H4 (cell line): Measurements from ENCODE around the gene COG4. TPM values are rescaled to one million over a fixed set of nuclear protein-coding genes. Genes with fewer than 3 reads are reported as not detected.
"Not testable (repeated sequence)": the region's sequence is repeated elsewhere in the genome, so short reads cannot be mapped to it uniquely, and the experiment has no call there.

Source experiments
- DNase-seq: peaks from one replicate; pipeline ENCODE4 v3.0.0-alpha.2; 2015; ENCODE audit warnings: low spot score
- total RNA-seq: library from RNA; depleted of rRNA; stranded (reverse); fragments of >200 nt; shearing (Covaris generic); gene quantifications from 2 replicates; pipeline ENCODE4 v1.2.3, GENCODE V29; 2014

The COG4 gene
- total RNA-seq, 1 experiment from 2014 or later: 59.6 TPM

DNA sequence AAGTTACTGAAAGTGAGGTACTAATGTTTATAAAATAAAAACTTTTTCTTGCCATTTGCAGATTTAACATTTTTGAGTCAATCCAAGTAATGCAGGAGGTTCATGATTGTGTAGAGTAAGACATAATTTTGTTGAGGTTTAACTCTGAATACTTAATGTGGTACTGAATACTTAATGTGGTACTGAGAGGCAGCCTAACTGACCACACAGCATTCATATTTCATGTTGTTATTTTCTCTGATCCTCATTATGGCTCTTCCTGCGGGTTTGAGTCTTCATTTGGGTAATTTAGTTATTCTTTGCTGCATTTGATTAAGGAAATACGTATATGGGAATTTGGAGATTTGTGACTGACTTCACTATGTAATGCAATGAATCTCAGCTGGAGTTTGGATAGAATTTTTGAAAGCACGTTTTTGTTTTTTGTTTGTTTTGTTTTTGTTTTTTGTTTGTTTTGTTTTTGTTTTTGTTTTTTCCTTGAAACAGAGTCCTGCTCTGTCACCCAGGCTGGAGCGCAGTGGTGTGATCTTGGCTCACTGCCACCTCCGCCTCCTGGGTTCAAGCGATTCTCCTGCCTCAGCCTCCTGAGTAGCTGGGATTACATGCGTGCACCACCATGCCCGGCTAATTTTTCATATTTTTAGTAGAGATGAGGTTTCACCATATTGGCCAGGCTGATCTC lies 4.1 kb upstream of the COG4 start:
- no peak for DNase-seq

DNA sequence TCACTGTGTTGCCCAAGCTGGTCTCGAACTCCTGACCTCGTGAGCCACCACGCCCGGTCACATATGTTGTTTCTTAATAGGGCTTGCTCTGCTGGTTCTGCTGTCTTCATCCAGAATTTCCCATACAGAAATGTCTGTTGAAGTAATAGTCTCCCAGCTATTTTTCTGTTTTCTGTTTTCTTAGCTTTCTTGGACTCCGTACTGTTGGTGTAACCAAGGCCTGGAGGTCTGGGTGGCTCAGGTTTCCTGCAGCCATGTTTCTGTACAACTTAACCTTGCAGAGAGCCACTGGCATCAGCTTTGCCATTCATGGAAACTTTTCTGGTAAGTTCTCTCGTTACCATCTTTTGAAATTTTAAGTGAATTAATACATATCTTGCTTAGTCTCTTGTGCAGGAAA lies 3.0 kb upstream of the COG4 start:
- no peak for DNase-seq

- not testable (repeated sequence) for DNase-seq
Measured at GRCh38 chr16:70524399-70524825, 1.1 kb upstream of the COG4 start.

- DNase-seq: peak; percentile 39
Measured at GRCh38 chr16:70523743-70524398, 517 bp upstream of the COG4 start, which contains the start of gene SF3B3. Gene SF3B3 (plus strand): TSS chr16:70523816. CDS start chr16:70526657, 2,841 bp downstream.

DNA sequence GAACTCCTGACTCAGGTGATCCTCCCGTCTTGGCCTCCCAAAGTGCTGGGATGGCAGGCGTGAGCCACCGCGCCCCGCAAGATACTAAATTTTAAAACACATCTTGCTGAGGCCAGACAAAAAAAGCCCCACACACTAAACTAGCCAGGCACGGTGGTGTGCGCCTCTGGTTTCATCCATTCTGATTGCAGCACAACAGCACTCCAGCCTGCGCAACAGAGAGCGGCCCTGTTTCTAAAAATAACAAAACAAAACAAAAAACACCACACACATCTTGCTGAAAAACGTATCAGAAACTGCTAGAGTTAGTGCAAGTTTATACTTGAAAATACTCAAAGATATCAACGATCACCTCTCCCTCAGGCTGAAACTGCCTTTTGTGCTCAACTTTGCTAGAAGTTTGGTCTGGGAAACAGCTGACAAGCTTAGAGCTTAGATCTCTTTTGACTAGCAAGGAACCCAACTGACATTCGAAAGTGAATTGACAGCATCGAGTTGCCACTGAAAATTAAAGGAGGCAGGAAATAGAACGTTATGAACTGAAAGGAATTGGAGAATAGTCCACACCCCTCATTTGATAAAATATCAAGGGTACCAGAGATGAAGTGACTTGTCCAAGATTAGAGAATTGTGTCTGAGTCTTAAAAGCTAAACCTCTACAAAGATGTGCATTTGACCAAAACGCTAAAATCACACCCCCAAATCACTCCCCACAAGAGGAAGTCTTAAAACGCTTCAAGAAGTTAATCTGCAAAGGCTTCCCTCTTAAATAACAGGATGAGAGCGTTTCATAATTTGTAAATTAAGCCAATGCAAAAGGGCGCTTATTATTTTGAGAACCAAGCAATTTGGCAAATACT lies 908 bp downstream of the COG4 start:
- DNase-seq: no peak

- DNase-seq: no peak
Measured at GRCh38 chr16:70520612-70521297, 2.6 kb downstream of the COG4 start.

- no peak for DNase-seq
Measured at GRCh38 chr16:70512456-70512855, 10.9 kb downstream of the COG4 start.

DNA sequence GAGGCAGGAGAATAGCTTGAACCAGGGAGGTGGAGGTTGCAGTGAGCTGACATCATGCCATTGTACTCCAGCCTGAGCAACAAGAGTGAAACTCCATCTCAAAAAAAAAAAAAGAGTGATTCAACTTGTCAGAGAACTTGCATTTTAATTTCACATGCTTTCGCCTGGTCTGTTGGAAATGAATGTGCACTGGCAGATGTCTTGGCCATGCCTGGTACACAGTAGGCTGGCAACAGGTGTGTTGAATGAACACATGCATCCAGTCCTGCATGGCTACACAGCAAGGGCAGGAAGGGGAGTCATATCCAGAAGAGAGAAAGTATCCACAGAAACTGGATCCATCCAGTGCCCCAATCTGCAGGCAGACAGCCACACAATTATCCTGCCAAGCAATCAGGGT lies 11.5 kb downstream of the COG4 start:
- no peak for DNase-seq

DNA sequence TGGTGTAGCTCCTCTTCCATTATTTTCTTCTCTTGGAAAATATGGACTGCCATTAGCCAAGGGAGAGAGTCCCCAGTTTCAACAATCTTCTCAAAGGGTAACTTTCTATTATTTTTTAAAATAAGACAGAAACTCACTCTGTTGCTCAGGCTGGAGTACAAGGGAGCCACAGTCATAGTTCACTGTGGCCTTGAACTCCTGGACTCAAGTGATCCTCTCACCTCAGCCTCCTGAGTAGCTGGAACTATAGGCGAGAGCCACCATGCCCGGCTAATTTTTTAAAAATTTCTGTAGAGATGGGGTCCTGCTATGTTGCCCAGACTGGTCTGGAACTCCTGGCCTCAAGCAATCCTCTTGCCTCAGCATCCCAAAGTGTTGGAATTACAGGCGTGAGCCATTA lies 13.1 kb downstream of the COG4 start:
- DNase-seq: no peak

DNA sequence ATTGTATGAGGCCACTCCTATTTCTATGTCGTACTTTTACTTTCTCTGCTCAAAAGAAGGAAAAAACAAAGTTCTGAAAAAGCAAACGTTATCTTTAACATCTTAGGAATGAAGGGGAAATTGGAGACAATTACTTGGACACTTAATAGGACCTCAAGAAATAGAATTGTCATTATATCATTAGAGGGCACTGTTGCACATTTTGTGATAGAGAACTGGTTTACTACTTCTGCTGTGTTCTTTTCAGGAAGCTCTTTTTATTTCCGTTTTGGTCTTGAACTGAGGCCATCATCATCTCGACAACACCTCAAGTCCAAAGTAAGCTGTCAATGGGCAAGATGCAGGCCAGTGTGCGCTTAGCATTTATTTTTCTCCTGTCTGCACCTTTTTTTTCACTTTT lies 14.6 kb downstream of the COG4 start:
- DNase-seq: no peak

DNA sequence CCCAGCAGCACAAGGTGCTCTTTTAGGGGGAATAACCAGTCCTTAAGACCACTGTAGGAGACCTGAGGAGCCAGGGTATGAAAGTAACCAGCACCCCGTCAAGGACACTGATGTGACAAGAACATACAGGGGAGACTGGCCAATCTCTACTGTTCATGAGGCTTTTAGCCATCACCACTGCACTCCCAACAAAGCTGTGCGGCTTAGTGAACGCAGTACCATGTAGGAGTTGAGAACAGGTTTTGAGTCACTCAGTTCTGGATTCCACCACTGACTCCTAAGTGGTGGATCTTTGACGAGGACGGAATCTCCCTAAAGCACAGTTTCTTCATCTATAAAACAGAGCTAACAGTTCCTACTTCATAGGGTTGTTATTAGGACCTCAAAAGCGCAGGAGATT lies 26.8 kb downstream of the COG4 start:
- no peak for DNase-seq

DNA sequence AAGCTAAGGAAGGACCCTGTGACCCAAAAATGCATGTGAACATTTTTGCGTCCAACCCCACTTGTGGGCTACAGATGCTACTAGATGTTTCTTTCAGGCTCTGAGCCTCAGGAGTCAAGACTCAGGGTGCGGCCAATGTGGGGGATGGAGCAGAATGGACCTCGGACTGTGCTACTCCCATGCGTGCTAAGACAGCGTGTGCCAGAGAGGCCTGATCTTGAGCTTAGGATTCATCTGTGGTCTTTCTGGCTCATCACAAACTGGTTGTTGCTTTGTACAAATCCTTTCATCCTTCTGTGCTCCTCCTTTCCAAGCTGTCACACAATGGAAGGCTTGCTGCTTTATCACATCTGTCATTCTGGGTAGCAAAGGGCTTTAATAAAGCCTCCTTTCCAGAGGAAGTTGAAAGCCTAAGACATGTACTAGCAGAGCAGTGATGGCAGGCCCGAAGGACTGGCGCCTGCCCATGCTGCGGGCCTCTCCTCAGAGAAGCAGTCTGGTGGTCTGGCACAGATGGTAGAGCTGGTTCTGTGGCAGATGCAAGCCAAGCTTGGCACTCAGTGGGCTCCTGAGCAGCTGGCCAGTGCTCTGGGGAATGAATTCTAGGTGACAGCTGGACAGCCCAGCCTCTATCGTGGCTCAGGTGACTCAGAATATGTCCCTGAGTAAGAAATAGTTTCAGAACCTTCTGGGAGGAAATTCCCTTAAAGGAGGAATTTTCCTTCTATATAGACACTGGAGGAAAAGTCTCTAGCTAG lies 27.8 kb downstream of the COG4 start:
- DNase-seq: no peak

DNA sequence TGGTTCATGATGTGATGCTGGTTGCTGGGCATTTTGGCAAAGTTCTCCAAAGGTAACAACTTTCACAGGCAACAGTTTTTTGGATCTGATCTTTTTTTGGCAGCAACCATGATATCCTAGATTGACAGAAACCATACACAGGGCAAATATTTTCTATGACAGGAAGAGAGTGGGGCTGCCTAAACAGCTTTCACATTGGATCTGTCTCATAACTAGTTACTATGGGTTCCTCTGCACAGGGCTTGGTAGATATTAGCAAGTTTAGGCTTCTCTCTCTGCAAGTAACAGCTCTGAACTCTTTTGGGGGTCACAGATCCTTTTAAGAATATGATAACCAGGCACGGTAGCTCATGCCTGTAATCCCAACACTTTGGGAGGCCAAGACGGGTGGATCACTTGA lies 28.6 kb downstream of the COG4 start:
- DNase-seq: no peak

DNA sequence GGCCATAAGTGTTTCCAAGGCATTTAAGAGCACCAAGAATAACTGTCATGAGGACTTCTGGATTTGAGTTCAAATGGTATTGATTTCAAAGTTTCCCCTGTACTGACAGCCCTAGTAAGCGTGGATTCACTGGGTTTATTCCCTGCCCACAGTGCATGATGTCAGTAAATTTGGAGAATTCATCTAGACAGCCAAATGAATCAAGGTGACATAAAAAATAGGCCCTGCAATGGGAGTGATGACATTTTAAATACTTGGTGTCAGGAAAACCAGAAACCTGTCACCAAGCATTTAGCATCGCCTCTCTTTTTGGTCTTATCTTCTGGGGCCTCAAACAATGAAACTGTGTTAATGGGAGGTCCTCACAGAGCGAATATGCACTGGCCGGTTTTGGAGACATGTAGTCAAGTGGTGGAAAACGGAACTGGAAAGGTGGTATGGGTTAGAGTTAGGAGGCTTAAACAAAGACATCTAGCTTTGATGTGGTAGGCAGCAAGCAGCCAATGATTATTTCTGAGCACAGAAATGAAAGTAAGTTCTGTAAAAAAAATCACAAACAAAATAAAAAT lies 29.1 kb downstream of the COG4 start:
- no peak for DNase-seq

DNA sequence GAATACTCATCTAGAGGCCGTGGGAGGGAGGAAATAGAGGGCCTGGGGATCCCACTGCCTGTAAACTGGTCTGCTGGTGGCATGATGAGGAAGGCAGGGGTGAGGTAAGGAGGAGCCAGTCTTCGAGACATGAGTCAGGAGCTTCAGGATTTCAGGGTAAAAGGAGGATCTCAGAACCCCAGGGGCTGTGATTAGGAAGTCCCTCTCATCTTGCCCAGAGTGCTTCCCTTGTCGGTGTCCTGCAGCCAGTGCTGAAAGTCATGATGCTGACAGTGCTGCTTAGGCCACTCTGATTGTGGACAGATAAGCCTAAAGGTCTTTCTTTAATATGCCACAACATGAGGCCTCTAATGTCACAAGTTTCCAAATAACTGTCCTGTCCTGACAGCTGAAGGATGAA lies 29.6 kb downstream of the COG4 start:
- no peak for DNase-seq

DNA sequence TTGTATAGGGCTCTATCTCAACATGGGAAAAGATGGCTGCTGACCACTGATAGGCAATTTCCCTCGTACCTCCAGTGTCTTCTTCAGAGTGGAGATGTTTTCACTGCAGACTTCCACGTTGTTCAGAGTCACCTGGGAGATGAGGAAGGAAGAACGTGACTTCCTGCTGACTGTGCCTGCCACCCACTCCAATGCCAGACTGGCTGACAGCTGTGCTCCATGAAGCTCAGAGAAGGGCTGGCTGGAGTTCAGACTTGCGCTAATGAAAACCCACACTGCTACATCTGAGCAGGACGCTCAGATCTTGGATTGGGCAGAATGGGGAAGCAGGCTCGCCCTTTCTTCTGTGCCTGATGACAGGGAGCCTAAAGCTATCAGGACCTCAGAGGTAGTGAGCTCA lies 33.1 kb downstream of the COG4 start:
- no peak for DNase-seq

GRCh38 chr16:70484867-70485266 lies 38.5 kb downstream of the COG4 start:
- DNase-seq: no peak

DNA sequence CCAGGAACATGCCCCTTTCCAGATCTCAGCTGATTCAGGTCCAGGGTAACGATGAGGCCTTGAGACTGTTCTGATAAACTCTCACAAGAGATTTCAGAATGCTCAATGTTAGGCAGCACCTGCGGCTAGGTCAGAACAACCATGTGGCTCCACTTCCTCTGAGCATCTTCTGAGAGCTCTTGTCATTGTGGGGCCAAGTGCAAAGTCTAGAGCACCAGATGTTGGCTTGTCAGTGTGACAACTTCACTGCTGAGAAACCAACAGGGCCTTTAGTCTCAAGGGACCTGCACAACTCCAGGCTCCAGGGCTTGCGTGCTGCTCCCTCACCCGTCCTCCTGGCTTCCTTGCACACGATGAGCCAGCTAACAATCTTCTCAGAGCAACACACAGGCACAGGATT lies 39.9 kb downstream of the COG4 start:
- DNase-seq: no peak

DNA sequence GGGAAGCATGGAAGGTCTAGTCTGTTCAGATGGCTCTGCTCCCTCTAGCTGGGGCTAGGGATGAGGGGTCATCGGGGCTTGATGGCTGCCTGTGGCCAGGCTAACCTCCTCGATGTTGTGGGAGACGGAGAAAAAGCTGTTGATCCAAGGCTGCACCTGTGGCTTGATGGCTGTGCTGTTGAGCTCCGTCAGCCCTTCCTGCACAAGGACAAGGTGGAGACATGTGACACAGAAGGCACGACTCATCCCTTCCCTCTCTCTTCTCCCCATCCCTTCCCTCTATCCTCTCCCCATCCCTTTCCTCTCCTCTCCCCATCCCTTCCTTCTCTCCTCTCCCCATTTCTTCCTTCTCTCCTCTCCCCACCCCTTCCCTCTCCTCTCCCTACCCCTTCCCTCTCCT lies 40.7 kb downstream of the COG4 start:
- no peak for DNase-seq

- DNase-seq: no peak
Measured at GRCh38 chr16:70481929-70482536, 41.3 kb downstream of the COG4 start.
